Stimulated activated naive CD4-positive, alpha-beta T cell (primary cell): ENCODE data around the gene HOOK2.
A peak's percentile ranks its signal among the peaks of the same experiment; 100 is the strongest.
"Not testable (repeated sequence)": the region's sequence is repeated elsewhere in the genome, so short reads cannot be mapped to it uniquely, and the experiment has no call there.

Source experiments
- DNase-seq, 6 experiments: peaks; one replicate each; lab custom pipeline; 2025; lab: John Stamatoyannopoulos, UW

HOOK2 gene

GRCh38 chr19:12752056-12752781 lies 23.1 kb downstream of the HOOK2 start:
- no peak for DNase-seq

DNA sequence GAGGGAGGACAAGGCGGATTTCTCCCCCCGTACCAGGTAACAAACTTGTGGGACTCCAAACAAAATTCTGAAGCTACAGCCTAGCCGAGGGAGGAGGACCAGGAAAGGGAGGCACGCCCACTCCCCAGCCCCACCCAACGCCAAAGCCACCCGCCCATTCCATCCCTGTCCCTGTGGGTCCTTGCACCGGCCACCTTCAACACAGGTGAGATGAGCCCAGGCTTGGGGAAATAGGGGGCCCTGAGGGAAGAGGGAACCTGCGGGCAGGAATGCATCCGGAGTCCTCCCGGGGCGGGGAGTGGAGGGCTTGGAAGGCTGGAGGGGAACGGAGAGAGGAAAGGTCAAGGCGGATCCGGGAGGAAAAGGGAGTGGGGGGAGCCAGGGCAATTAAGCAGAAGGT lies 23.7 kb downstream of the HOOK2 start, which contains the start of gene BEST2:
BEST2 (plus strand) TSS at position 157 of the 400 bp plus-strand sequence. CDS start 802 bp downstream, outside the sequence.
- DNase-seq: no peak

GRCh38 chr19:12750851-12751250 lies 24.5 kb downstream of the HOOK2 start:
- no peak for DNase-seq

- no peak for DNase-seq
Measured at GRCh38 chr19:12749938-12750521, 25.3 kb downstream of the HOOK2 start.

- no peak for DNase-seq
Measured at GRCh38 chr19:12748489-12748888, 26.9 kb downstream of the HOOK2 start.

DNA sequence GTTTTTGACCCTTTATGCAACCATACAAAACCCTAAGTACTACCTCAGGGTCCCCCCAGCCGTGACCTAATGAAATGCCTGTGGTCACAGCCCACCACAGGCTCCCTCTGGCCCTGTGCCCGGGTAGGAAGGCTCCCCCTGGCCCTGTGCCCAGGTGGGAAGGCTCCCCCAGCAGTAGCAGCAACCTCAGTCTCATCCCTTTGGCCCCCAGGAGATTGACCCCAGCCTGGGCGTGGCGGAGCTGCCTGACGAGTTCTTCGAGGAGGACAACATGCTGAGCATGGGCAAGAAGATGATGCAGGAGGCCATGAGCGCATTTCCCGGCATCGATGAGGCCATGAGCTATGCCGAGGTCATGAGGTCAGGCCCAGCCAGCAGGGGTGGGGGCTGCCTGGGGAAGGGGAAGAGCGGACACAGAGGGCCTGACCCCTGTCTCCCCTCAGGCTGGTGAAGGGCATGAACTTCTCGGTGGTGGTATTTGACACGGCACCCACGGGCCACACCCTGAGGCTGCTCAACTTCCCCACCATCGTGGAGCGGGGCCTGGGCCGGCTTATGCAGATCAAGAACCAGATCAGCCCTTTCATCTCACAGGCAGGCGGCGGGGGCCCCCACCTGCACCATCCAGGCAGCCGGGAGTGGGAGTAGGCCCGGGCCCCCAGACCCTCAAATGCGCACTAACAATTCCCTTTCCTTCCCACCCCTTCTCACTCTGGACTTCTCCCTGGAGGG lies 30.0 kb downstream of the HOOK2 start:
- DNase-seq: no peak

- no peak for DNase-seq
Measured at GRCh38 chr19:12737835-12738351, 37.5 kb downstream of the HOOK2 start.

DNA sequence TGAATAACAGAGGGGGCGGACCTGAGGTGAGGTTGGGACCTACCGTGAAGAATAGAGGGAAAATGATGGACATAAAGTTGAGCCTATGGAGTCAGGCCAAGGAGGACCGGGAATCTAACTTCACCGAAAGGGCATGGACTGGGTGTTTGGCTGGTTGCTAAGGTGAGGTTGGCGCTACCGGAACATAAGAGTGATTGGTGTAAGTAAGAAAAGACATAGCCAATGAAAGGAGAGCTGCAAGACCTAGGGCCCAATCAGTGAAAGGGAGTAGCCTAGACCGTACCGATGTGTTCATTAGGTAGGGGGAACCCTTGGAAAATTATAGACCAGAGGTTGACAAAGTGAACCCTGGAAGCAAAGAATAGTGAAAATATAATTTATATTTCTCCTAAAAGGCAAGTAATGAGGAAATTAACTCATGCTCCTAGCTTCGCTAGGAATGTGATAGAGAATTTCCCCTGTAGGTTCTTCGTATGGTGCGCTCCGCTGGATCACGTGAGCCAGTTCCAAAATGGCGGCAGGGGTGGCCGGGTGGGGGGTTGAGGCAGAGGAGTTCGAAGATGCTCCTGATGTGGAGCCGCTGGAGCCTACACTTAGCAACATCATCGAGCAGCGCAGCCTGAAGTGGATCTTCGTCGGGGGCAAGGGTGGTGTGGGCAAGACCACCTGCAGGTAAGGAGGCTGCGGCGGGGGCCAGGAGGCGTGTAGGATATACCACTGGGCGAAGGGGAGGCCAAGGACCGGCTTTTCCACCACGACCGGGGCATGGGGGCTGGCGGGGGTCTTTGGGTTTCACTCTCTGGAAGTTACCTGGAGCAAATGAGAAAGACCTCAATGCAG lies 38.1 kb downstream of the HOOK2 start, which contains the start of gene GET3:
GET3 (plus strand) TSS at position 503 of the 840 bp plus-strand sequence; CDS start at position 512, 9 bp downstream.
- peak; percentile 67 to 96 (median 83) for DNase-seq

GRCh38 chr19:12733369-12734214 lies 41.8 kb downstream of the HOOK2 start:
- peak; percentile 7 to 60 (median 21) for DNase-seq

DNA sequence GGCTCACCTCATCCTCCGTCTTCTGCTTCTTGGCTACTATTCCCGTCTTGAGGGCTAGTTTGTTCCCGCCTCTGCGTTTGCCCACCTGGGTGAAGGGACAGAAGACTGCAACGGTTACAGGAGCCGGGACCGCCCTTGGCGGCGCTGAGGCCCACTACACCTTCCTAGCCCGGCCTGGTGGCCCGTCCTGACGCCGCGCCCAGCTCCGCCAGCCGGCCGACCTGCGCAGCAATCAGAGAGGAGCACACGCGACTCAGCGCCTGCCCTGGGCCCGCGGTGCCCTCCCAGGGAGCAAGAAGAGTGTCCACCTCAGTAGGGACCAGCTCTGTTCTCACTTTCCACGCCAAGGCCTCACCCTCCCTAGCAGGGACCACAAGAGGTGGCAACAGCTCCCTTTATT lies 44.0 kb downstream of the HOOK2 start:
- DNase-seq: no peak

- no peak for DNase-seq
Measured at GRCh38 chr19:12730064-12730463, 45.3 kb downstream of the HOOK2 start.

- no peak for DNase-seq
Measured at GRCh38 chr19:12727745-12728433, 47.5 kb downstream of the HOOK2 start.

GRCh38 chr19:12726988-12727316 lies 48.4 kb downstream of the HOOK2 start:
- DNase-seq: no peak

DNA sequence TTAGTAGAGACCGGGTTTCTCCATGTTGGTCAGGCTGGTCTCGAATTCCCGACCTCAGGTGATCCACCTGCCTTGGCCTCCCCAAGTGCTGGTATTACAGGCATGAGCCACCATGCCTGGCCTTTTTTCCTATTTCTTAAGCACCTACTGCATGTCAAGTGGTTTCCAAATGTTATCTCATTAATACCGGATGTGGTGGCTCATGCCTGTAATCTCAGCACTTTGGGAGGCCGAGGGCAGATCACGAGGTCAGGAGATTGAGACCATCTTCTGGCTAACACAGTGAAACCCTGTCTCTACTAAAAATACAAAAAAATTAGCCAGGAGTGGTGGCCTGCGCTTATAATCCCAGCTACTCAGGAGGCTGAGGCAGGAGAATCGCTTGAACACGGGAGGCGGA lies 49.7 kb downstream of the HOOK2 start:
- not testable (repeated sequence) for DNase-seq

DNA sequence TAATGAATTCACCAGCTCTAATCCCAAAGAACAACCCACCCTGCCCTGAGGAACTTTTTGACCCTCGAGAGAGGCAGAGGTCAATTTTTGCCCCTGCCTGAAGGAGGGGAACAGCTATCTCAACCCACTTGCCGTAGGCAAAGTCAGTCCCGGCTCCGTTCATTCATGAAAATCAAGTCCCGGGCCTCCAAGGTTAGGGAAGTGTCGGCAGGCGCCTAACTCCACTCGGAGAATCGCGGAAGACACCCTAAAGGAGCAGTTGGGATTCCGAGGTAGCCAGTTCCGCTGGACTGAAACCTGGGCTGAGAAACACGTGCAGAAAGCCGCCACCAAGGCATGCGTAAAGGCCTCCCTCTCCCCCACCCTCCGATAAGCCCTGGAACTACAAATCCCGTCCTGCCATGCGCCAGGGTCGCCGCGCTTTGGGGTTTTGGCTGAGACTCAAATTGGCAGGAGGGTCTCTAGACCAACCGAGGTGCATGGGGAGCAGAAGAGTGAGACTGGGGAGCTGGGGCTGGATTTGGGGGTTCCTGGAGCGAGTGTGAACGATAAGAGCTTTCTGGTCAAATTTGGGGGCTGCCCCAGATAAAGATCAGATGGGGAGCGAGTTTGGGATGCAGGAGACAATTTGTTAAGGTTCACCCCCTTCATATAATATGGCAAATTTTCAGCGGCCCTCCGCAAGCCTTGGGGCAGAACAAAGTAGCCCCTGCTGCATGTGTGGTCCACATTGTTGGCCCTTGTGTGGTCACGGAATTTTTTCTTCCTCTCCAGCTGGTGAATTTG lies 51.5 kb downstream of the HOOK2 start, which contains the start of gene TNPO2:
TNPO2 (minus strand) TSS at position 292 of the 786 bp plus-strand sequence. CDS start 2,955 bp downstream, outside the sequence.
- DNase-seq: peak; percentile 29 to 61 (median 50)

GRCh38 chr19:12723381-12723640 lies 52.0 kb downstream of the HOOK2 start:
- DNase-seq: no peak

DNA sequence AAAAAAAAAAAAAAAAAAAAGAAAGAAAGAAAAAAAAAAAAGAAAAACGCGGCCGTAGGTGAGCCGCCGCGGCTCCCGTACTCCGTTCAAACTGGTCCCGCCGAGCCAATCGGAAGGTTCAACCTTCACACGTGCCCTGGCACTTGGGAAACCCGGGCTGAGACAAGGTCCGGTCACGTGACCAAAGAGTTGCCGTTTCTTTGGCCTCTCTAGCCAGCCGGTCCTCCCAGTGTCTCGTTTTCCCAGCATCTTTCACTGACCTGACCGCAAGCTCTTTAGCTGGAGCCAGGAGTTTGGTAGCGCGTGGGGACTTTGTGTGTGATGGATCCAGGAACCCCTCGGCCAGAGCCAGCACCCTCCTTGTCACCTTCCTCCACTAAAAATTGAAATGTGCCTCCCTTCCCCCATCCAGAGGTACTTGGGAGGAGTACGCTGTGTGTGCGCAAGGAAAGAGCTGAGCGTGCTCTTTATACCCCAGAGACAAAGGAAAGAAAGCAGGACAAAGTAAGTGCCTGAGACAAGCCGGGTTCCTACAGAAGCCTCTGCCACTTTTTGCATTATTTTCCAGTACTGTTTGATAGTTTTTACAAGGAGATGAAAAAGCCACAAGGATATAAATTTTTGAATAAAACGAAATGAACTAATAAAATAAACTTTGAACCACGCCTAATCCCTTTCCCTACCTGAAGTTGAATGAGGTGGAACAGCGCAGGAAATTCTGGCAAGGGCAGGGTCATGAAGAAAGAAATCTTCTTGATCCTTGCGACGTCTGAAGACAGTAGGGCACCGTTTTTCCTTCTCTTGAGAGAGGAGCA lies 52.6 kb downstream of the HOOK2 start:
- DNase-seq: peak; percentile 81 to 93 (median 92)
